Measurements from ENCODE around the gene TNFAIP3. TPM values are rescaled to one million over a fixed set of nuclear protein-coding genes. Genes with fewer than 3 reads are reported as not detected.
A peak's percentile ranks its signal among the peaks of the same experiment; 100 is the strongest.

Gene TNFAIP3
- polyA plus RNA-seq, 12 donors: 10.5 to 31.1 (median 19.3) TPM; not detected in 1

DNA sequence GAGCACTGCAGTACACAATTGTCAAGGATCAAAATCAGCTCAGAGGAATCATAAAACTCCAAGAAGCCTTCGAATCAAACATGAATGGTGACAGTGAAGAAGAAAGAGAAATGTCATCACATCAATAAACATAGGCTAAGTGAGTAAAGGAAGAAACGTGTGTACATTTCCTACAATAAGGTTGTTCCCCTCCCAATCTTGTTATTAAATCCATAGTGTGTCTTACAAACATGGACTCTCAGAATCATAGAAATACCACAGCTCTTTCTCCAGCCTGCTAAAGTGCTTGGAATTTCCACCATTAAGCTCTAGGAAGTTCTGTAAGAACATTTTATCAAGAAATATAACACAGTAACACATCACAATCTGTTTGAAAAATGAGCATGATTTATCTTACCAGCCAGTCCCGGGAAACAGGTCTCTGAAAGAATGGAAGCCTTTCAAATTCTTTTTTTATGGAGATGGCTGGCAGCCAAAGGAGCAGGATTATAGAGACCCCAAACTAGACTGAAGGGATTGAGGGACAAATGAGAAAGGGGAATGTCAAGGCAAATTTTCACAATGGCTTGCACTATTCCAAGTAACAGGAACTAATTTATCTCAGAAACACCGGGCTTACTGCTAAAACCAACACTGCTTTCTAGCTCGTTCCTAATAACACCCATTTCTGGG lies 4.5 kb upstream of the TNFAIP3 start:
- DNase-seq: no peak

DNA sequence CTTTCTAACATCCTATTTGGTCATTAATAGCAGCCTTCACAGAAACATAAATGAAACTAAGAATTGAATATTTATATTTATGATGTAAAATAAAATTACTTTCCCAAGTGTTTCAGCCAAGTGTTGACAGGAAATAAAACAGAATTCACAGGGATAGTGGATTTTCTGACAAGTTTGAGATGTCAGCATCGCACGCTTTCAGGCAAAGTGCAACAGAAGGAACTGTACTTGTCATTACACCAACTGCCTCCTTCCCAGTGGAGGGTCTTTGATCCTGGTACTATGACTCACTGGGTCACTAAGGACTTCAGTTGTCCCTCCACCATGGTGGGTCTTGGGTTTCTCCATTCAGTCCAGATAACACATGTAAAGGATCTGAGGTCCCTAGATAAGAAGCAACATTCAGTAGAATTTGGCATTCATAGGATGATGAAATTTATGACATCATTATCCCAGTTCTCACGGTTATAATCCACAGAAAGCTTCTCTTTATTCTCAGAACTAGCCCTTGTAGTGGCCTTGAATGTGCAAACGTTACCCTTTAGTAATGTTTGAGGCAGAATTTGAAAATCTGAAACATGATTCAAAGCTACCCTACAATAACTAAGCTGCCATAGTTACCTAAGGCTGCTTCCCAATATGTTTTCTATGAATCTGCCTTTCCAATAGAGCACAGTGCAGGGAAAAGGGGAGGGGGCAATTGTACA lies 3.8 kb upstream of the TNFAIP3 start:
- no peak for DNase-seq

DNA sequence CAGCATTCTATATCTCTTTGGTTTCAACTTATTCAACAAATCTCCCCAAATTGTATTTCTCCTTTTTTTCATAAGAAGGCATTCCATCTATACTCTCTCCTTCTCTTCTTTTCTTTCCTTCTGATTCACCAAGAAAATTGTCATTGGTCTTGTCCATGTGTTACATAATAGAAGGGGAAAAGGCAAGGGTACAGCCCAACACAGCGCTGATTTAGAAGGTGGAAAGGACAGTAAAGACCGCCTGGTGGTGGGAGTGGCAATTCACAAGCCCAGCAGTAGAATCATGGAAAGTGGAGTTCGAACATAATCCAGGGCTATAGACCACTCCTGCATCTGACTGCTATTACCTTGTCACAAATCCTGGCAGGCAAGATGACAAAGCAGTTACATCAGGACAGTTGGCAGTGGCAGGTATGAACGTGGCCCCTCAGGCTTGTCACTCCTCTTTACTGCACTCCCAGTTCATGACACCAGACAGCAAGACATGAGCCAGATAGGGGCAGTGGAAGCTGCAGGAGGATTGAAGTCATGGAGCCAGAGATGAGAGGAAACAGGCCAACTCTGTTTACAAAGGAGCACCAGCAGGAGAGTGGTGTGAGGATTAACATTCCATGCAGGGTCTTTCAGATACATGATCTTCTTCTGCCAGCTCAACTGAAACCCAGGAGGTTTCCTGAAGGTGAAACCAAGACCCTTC lies 2.1 kb upstream of the TNFAIP3 start:
- DNase-seq: no peak

DNA sequence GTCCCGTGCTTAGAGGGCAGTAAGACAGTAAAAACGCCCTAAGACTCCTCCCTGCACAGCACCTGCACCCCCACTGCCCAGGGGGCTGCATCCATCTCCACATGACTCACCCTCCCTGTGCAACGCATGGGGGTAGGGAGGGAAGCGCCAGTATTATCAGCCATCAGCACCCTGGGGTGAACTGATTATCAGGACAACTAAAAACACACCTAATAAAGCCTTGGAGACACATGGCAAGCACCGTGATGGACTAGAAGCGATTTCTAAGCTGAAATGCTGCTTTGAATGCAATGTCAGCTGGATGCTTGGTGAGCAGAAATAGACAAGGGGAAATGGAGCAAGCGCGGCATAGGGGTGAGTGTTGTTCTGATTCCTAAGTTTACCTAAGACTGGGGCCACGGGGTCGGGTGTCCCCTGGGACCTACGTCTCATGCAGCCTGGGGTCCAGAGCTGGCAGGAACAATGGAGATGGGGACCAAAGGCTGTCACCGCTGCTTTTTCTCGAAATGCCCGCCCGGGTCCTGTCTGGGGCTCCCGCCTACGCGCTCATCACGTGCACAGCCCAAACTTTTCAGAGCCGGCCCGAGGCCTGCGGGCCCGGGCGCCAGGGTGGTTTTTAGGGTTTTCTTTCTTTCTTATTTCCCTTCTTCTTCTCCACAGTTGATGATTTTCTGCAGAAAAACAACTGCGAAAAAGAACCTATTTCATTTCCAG lies 702 bp upstream of the TNFAIP3 start:
- DNase-seq: peak; percentile 49

DNA sequence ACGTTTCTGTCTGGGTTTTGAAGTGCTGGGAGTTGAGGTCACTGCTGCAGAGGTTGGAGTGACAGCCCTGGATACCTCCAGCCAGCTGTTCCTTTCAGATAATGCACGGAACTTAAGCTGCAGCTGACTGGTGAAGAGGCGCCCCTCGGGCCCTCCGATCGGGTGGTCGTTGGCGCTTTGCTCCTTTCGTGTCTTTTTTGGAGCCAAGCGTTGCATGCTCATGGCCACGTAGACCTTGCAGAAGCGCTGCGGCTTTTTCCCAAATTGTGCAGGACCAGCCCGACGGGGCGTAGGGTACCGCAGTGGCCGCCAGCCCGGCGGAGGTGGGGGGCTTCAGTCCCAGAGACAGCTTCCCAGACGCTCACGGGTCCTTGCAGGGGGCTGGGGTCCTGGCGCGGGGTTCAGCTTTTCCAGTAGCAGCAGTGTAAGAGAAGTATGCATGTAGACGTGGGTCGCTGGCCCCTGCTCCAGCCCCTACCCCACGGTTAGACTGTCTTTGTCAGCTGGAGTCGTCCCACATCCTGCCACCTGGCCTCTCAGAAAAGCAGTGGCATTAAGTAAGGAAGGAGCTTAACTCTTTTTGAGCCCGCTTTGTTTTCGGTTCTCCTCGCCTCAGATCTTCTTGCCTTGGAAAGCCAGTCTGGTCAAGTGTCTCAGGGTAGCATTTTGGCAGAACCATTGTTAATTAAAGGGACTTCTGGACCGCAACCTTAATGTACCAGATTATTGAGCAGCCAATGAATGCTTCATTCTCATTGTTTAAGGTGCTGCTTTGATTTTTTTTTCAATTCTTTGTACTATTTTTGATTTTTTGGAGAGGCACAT lies 838 bp downstream of the TNFAIP3 start:
- DNase-seq: peak; percentile 51

DNA sequence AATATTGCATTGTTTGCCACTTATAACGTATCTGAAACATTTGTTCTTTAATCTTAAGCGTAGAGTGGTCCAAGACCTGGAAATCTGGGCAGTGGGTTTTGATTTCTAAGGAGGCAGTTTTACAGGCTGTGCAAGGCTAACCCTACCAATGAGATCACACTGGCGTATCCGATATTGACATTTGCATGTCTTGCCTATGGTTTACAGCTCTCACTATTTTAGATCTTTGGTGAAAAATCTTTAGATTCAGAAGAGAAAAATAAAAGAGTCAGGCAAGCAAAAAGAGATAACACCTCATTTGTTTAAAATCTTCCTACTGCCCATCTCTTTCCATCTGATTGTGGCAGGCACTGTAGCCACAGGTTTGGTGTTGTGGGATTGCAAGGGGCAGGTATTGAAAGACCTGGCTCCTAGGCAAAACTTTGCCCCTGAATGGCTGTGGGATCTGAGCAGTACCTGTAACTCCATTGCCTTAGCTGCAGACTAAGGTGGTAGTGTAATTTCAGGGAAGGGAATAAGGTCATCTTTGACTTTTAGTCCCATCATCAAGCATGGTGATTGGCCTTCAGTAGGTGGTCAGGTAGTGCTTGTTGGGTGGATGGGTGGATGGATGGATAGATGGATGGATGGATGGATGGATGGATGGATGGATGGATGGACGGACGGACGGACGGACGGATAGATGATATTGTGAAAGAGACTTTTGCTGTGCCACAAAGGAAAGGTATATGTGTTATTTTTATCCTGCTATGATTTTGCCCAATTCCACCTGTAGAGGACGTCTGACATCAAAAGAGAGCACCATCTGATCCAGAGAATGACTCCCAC lies 1.9 kb downstream of the TNFAIP3 start:
- no peak for DNase-seq

DNA sequence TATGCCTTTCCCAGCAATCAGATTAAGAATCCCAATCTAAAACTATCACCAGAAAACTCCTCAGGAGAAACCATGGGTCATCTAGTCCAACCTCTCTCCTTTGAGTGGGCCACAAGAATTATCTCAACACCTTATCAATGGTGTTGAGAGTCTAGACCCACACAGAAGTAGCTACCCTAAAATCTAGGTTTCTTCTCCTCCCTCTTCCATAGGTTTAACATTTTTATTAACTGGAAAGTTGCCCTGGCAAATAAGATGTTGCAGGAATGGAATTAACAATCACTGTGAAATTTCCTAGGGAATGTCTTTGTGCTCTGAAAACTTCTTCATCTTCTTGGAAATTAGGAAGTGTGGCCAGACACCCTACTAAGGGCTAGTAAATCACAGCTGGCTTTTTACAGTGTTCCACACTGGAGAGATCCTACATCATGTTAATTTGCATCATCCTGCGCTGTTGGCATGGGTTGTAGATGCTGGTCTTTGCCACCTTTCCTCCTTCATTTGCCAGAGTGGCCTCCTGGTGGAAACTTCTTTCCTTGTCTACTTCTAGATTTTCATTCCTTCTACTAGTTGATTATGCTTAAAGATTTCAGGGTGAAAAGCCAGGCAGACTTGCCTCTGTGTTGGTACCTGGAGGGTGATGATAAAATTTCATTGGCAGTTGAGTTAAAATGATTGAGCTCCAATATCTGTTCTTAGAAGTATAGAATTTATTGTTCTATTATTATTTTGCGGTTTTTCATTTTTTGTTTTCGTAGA lies 2.7 kb downstream of the TNFAIP3 start:
- no peak for DNase-seq

DNA sequence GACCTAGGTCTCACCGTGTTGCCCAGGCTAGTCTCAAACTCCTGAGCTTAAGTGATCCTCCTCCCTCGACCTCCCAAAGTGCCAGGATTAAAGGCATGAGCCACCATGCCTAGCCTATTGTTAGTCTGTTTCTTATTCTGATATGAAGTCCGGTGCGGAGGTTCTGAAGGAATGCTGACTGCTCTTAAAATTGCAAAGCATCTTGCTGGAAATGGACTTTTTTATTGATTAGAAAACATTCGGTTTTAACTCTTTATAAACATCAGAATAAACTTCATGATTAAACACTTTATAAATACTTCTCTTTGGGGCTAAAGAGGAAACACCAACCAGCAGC lies 3.2 kb downstream of the TNFAIP3 start:
- DNase-seq: no peak

DNA sequence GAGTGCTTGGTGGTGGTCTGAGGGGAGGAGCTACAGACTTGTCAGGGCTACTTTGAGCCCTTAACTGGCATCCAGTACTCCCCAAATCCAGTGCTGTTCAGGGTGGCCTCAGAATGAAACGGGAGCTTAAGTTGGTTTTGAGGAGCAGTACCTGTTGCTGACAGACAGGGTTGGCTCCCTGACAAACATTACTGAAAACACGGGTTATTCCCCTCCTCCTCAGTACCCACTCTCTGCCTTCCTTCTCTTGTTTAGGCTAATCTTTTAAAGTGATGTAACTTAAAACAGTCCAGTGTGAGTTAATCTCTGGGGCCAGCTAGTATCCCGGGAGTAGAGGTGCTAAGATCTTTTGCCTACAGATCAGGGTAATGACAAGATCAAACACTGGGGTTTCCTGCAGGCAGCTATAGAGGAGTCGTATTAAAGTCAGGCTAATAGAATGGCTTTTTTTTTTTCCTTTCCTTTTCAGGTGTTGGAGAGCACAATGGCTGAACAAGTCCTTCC lies 3.7 kb downstream of the TNFAIP3 start:
- DNase-seq: no peak

DNA sequence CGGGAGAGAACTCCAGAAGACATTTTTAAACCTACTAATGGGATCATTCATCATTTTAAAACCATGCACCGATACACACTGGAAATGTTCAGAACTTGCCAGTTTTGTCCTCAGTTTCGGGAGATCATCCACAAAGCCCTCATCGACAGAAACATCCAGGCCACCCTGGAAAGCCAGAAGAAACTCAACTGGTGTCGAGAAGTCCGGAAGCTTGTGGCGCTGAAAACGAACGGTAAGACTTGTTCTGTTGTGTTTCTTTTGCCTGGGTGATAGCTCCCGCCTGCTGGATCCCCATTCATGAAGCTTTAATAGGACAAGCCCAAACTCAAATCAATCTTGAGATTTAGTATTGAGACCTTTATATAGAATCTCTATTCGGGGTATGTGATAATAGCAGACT lies 4.2 kb downstream of the TNFAIP3 start:
- no peak for DNase-seq

DNA sequence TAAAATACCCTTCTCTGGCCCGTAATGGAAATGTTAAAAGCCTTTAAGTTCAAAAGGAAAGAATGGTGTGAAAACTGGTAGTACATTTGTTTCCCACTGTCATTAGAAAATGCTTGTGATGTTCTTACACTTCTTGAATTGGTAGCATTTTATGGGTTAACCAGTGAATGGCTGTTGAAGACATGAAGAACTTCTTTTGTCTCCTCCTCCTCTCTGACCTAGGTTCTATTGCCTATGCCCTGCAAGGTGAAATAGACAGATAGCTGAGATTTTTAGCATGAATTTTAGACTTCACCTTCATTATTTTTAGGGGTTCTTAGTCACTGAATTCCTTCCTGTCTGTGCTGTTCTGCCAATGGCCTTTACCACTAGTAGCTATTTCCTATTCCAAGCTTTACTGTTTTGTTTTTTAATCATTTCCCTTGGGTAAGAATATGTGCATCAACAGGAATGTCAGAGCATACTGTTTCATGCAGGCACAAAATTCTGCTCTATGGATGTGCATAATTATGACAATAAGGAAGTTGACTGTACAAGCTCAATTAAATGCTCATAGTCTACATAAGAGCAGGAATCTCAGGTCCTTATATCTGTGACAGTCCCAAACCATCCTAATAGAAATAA lies 4.9 kb downstream of the TNFAIP3 start:
- DNase-seq: no peak

DNA sequence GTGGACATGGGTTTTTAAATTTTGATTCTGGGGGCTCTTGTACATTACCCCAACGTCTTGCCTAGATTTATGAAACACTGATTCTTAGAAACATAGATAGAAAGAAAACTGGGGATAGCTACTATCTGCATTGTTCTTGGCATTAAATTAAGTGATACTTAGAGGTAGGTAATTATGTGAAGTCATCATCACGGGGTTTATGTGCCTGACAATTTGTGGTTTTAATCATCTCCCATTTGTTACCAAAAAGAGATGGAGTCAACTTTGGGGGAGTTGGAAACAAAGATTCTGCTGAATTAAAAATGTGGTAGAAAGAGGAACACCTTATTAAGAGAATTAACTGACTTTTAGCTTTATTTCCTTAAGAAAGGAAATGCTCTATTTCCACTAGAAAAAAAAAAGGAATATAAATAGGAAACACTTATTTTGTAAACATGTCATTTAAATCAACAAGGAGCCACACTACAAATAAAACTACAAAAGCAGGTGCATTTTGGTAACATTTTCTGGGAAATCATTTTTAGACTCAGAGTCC lies 5.6 kb downstream of the TNFAIP3 start:
- DNase-seq: no peak

DNA sequence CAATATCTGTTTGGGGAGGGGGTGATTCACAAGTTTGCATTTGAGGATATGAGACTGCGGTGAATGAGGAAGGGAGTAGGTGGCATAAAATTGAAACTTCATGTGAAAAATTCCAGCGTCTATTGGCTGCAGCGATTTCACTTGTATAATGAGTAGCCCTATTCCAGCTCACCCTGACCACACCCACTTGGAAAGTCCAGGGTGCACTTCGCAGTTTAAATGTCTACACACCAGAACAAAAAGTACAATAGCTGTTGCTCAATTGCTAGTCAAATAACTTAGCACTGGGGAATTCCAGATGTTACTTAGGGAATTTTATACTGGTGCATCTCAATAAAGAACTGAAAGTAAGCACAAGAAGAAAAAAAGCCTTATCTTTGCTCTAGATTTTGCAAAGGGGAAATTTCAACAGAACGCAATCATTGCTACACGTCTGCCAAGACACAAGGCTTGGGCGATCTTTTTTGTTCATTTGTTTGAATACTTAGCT lies 6.3 kb downstream of the TNFAIP3 start:
- no peak for DNase-seq

DNA sequence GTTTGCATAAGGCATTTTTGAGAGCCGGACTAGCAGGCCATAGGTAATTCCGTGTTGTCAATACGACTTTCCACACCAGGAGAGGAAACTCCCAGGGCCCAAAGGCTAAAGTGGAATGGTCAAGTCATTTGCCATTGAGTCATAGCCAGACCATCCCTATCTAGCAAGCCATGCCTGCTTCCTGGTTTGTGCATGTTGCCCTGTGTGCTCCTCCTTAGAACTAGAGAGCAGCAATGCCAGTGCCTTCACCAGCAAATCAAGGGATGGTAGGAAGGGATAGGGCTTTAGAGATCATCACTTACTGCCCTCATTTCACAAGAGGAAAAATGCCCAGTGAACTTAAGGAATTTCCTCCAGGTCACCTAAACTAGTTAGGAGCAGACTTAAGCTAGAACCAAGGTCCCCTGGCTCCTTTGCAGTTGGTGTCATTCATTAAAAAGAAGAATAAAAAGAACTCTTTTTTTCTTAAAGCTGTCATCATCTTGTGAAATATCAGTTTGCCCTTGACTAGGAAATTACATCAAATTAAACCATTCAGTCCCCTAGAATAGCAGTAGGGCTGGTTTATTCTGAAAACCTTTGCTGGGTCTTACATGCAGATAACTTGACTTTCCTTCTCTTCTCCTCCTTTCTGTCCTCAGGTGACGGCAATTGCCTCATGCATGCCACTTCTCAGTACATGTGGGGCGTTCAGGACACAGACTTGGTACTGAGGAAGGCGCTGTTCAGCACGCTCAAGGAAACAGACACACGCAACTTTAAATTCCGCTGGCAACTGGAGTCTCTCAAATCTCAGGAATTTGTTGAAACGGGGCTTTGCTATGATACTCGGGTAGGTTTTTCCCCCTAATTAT lies 7.4 kb downstream of the TNFAIP3 start:
- no peak for DNase-seq

DNA sequence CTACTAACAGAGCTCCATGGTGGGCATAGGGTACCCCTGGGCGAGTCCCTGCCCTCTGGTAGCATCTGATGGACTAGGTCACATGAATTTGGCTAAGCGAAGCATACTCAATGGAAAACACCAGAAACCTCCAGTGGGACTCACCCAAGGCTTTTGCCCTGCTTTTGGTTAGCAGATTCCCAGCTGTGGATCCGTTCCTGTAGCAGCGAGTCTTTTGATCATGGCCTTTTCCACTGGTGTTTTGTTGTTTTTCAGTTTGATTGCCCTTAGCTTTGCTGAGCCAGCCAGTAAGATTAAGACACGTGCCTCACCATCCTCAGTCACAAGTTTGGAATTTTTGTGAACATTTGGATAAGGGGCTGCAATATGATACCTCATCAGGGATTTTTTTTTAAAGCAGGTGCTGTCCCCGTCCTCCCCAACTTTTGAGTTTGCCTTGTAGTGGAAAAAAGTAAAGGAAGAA lies 8.0 kb downstream of the TNFAIP3 start:
- DNase-seq: no peak

DNA sequence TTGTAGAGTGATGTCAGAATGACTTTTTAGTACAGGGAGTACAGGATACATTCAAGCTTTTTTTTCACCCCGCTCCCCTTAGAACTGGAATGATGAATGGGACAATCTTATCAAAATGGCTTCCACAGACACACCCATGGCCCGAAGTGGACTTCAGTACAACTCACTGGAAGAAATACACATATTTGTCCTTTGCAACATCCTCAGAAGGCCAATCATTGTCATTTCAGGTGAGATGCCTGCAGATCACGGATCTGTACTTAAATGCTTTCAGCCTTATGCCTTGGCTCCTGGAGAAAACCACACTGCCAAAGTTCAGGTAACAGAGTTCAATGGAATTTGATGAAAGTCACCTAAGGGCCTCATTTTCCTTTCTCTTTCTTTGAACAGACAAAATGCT lies 8.5 kb downstream of the TNFAIP3 start:
- no peak for DNase-seq

DNA sequence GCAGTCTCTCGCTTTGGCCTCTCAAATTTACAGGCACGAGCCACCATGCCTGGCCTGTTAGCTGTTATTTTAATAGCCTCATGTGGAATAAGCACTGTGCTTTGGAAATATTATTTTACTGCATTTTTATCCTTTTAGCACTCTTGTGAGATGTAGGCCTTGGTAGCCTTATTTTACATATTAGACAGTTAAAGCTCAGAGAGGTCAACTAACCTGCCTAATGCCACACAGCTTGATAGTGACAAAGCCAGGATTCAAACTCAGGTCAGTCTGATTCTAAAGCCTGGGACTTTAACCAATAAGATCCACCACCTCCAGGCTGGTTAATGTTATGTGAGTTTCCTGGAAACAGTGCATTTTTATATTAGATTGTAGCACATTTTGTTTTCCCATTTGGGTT lies 9.5 kb downstream of the TNFAIP3 start:
- DNase-seq: no peak

DNA sequence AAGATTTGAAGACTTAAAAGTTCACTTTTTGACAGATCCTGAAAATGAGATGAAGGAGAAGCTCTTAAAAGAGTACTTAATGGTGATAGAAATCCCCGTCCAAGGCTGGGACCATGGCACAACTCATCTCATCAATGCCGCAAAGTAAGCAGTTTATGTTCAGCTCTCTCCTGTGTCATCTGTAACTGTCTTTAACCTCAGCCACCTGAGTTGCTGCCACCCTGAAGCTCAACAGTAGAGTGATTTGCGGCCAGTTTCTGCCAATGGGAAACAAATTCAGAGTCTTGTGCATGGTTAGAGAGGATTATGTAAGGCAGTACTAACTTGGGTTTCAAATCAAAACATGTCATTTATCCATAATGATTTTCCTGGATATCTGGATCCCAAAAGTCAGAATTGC lies 10.1 kb downstream of the TNFAIP3 start:
- no peak for DNase-seq
